ENCODE data around the gene TBC1D26.

- no peak for TF ChIP-seq CTCF (IDR thresholded peaks at IDR 0.05)
- no peak for TF ChIP-seq POLR2A (IDR thresholded peaks at IDR 0.05)
- no peak for TF ChIP-seq POLR2AphosphoS5 (IDR thresholded peaks at IDR 0.05)
Measured at GRCh38 chr17:15744885-15745284, 12.8 kb downstream of the TBC1D26 start.
